HUES6 (cell line): ENCODE results near the gene DTD2.

Source experiments
- H3K27ac ChIP-seq: 2 replicates; pipeline ENCODE4 v1.7.0; 2013; ENCODE audit warnings: low read depth, mild to moderate bottlenecking, low read length, inconsistent platforms
- H3K27me3 ChIP-seq: 2 replicates; pipeline ENCODE4 v1.6.1; 2013; ENCODE audit warnings: low read length; ENCODE audit not compliant: control insufficient read depth, insufficient read depth
- H3K36me3 ChIP-seq: 2 replicates; pipeline ENCODE4 v1.6.1; 2013; ENCODE audit warnings: low read length; ENCODE audit not compliant: control insufficient read depth, insufficient read depth
- H3K4me1 ChIP-seq: 2 replicates; pipeline ENCODE4 v1.6.1; 2013; ENCODE audit warnings: low read length; ENCODE audit not compliant: control insufficient read depth, insufficient read depth
- H3K4me3 ChIP-seq: 2 replicates; pipeline ENCODE4 v1.5.1; 2013; ENCODE audit warnings: low read depth, low read length
- H3K9ac ChIP-seq: one replicate; pipeline ENCODE4 v1.6.1; 2013; ENCODE audit warnings: mild to moderate bottlenecking, low read length
- H3K9me3 ChIP-seq: 2 replicates; pipeline ENCODE4 v1.6.1; 2013; ENCODE audit warnings: low read depth, low read length; ENCODE audit not compliant: control insufficient read depth, insufficient read depth

Gene DTD2

DNA sequence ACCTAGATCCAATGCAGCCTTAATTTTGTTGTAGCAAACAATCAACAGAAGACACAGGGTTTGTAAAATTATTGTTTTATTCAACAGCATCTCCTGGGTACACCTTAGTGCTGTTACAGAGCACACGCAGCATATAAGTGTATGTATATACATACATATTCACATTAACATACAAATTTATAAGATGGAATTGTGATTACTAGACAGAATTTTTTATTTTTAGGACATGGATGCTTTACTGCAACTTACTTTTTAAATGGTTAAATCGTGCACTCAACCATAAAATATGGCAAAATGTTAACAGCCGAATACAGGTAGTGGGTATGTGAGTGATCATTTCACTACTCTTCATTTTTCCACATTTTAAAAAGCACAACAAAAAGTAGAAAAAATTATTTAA lies 53.6 kb downstream of the DTD2 start:
- Histone ChIP-seq H3K27me3 (no peaks in the 10 kb centered on the region), H3K4me3 (no peak overlapping the region), H3K27ac (no peak overlapping the region), H3K9ac (no peak overlapping the region), H3K4me1 (no peaks in the 10 kb centered on the region), H3K36me3 (peaks cover 16% of the 10 kb centered on the region), H3K9me3 (no peaks in the 10 kb centered on the region)

DNA sequence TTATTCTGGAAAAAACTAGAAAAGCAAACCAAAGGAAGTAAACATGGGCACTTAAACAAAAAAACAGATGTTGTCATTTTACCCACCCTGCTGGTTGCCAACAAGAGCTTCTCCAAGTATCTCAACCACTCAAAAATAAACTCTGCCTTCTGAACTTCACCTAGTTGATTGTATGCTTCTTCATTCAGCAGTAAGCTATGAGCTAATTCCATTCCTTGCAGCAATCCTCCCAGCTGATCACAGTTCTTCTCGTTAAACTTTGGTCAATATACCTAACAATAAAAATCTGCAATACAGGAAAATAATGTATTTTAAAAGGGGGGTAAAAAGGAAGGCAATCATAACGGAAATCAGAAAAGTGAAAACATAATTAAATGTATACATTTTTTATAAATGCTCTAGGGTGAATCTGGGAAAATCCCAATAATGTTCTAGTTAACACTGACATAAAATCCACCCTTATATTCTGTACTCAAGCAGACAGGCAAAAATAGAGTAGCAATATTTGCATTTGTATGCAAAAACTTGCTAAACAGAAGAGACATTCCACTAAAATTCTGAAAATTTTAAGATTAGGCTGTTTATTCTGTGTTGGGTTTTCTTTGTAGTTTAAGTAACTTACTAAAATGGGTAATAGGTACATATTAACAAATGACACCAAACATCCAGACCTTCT lies 54.4 kb downstream of the DTD2 start:
- H3K27me3 ChIP-seq = no peaks in the 10 kb centered on the region
- H3K9me3 ChIP-seq = no peaks in the 10 kb centered on the region
- H3K9ac ChIP-seq = no peak overlapping the region
- H3K36me3 ChIP-seq = peaks cover 21% of the 10 kb centered on the region
- H3K4me1 ChIP-seq = no peaks in the 10 kb centered on the region
- no peak overlapping the region for H3K4me3 ChIP-seq
- H3K27ac ChIP-seq = no peak overlapping the region

DNA sequence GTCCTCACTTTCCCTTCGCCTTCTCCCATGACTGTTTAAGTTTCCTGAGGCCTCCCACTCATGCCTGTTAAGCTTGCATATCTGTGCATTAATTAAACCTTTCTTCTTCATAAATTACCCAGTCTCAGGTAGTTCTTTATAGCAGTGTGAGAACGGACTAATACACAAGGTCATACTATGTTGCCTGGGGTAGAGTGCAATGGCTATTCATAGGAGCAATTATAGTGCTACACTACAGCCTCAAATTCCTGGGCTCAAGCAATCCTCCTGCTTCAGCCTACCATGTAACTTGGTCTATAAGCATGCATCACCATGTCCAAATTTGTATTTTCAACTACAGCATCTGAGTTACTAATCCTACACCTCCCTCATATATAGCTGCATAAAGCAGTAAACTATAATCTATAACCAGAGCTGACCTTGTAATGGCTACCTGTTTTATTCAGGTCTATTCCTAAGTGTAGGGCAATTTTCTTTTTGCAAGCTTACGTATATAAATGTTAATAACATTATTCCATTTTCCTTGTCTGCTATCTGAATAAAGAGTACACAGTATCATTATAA lies 55.9 kb downstream of the DTD2 start:
- Histone ChIP-seq H3K36me3 (peaks cover 25% of the 10 kb centered on the region), H3K9me3 (no peaks in the 10 kb centered on the region), H3K4me3 (no peak overlapping the region), H3K9ac (no peak overlapping the region), H3K27me3 (no peaks in the 10 kb centered on the region), H3K4me1 (no peaks in the 10 kb centered on the region), H3K27ac (no peak overlapping the region)

DNA sequence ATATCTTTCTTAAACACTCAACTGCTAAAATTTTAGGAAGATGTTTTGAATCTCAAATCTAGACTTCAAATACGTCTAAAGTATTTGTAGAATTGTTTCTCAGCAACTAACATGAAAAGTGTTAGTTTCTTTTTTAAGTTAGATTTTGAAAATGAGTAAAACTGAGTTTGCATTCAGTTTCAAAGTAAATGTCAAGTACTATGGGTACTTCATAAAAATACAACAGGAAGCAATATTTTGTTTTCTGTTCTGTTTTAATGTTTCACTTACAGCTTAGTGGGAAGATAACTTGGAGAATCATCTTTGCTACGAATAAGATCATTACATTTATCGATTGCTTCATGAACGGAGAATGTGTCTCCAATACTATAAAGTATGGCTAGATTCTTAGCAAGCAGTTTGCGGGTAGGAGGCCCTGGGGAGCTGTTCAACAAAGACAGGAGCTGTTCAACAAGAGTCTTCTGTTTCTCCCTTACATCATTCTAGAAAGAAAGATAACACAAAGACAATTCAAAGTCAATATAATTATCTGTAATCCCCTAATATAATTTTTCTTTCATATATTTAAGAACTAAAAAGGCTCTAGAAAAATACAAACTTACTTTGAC lies 57.2 kb downstream of the DTD2 start:
- Histone ChIP-seq H3K27ac (no peak overlapping the region), H3K27me3 (no peaks in the 10 kb centered on the region), H3K9me3 (no peaks in the 10 kb centered on the region), H3K9ac (no peak overlapping the region), H3K4me3 (no peak overlapping the region), H3K4me1 (no peaks in the 10 kb centered on the region), H3K36me3 (peaks cover 29% of the 10 kb centered on the region)
